DND-41 (cell line): ENCODE data around the gene MTA3.

Experiments used
- ATAC-seq: fragments of 200-7000 bp; cut with Tn5 transposase; 3 replicates; pipeline ENCODE4 v1.9.1; 2021; ENCODE audit warnings: low read depth; ENCODE audit not compliant: insufficient read depth
- DNase-seq: peaks from one replicate; pipeline ENCODE4 v3.0.0-alpha.2; 2020
- H2AFZ ChIP-seq: 2 replicates; pipeline ENCODE4 v1.6.0; 2012; ENCODE audit warnings: low read depth, low read length
- H3K27ac ChIP-seq: 2 replicates; pipeline ENCODE4 v1.5.1; 2012; ENCODE audit warnings: low read length, inconsistent platforms
- H3K27me3 ChIP-seq: fragments of 200-600 bp; sonication (generic); 2 replicates; pipeline ENCODE4 v1.6.0; 2012; ENCODE audit warnings: low read length, mild to moderate bottlenecking, inconsistent platforms; ENCODE audit not compliant: insufficient read depth, poor library complexity
- H3K36me3 ChIP-seq: 2 replicates; pipeline ENCODE4 v1.5.1; 2012; ENCODE audit warnings: low read length, inconsistent platforms; ENCODE audit not compliant: insufficient read depth
- H3K4me1 ChIP-seq: 2 replicates; pipeline ENCODE4 v1.5.1; 2012; ENCODE audit warnings: mild to moderate bottlenecking, low read length; ENCODE audit not compliant: insufficient read depth
- H3K4me2 ChIP-seq: 2 replicates; pipeline ENCODE4 v1.6.0; 2012; ENCODE audit warnings: mild to moderate bottlenecking, moderate library complexity, low read length, inconsistent platforms; ENCODE audit not compliant: insufficient read depth
- H3K4me3 ChIP-seq, 2 experiments: fragments of 200-600 bp in 1 of 2; shearing (Covaris generic) in 1 of 2; 2 replicates each; pipeline ENCODE4 v1.5.1; 2012 to 2016; ENCODE audit warnings: inconsistent platforms in 2 of 2, low read length in 2 of 2, mild to moderate bottlenecking in 2 of 2, low read depth in 1 of 2, moderate library complexity in 1 of 2
- H3K79me2 ChIP-seq: 2 replicates; pipeline ENCODE4 v1.6.0; 2012; ENCODE audit warnings: low read length, inconsistent platforms; ENCODE audit not compliant: insufficient read depth
- H3K9ac ChIP-seq: 2 replicates; pipeline ENCODE4 v1.6.0; 2012; ENCODE audit warnings: low read depth, mild to moderate bottlenecking, inconsistent platforms, low read length, moderate library complexity
- H3K9me3 ChIP-seq: 2 replicates; pipeline ENCODE4 v1.5.1; 2012; ENCODE audit warnings: low read length, moderate library complexity, mild to moderate bottlenecking, inconsistent platforms; ENCODE audit not compliant: insufficient read depth, severe bottlenecking
- H4K20me1 ChIP-seq: 2 replicates; pipeline ENCODE4 v1.6.0; 2012; ENCODE audit warnings: low read length; ENCODE audit not compliant: insufficient read depth
- CTCF ChIP-seq: IDR thresholded peaks from 2 replicates; pipeline ENCODE4 v1.5.1; 2012; ENCODE audit warnings: borderline replicate concordance, low read length, moderate library complexity, mild to moderate bottlenecking; ENCODE audit not compliant: poor library complexity, severe bottlenecking; ENCODE audit errors: extremely low read depth
- EZH2 ChIP-seq: IDR thresholded peaks from 3 replicates; pipeline ENCODE4 v1.6.1; 2012; ENCODE audit warnings: borderline replicate concordance, low read depth, mild to moderate bottlenecking, moderate library complexity, low read length, inconsistent platforms; ENCODE audit not compliant: severe bottlenecking

MTA3 gene

GRCh38 chr2:42675815-42676214 lies 107.4 kb downstream of the MTA3 start:
- no peak for TF ChIP-seq EZH2
- TF ChIP-seq CTCF = no peak
- Histone ChIP-seq H3K27me3 (no peaks in the 10 kb centered on the region), H3K4me2 (no peak overlapping the region), H3K79me2 (peaks cover 8% of the 10 kb centered on the region), H3K27ac (no peak overlapping the region), H3K36me3 (peaks cover 25% of the 10 kb centered on the region), H2AFZ (no peak overlapping the region), H3K4me3 (no peak overlapping the region), H3K4me1 (no peaks in the 10 kb centered on the region), H4K20me1 (peaks cover 2% of the 10 kb centered on the region; the same call in 1 of the 2 replicates), H3K9me3 (no peaks in the 10 kb centered on the region), H3K9ac (no peak overlapping the region)
- DNase-seq = no peak
- no peak for ATAC-seq

GRCh38 chr2:42685303-42685702 lies 116.9 kb downstream of the MTA3 start:
- Histone ChIP-seq H3K4me1 (no peaks in the 10 kb centered on the region), H4K20me1 (no peaks in the 10 kb centered on the region), H3K9me3 (no peaks in the 10 kb centered on the region), H3K4me2 (no peak overlapping the region), H3K27me3 (no peaks in the 10 kb centered on the region), H3K36me3 (peaks cover 47% of the 10 kb centered on the region), H3K79me2 (no peaks in the 10 kb centered on the region), H2AFZ (no peak overlapping the region), H3K9ac (no peak overlapping the region), H3K27ac (no peak overlapping the region), H3K4me3 (no peak overlapping the region)
- no peak for ATAC-seq
- no peak for DNase-seq
- TF ChIP-seq CTCF (no peak), EZH2 (no peak)

GRCh38 chr2:42693013-42693615 lies 124.7 kb downstream of the MTA3 start:
- no peak overlapping the region for H3K27ac ChIP-seq
- H3K4me2 ChIP-seq = no peak overlapping the region
- H3K79me2 ChIP-seq = no peaks in the 10 kb centered on the region
- DNase-seq = no peak
- peaks cover 8% of the 10 kb centered on the region; the same call in 1 of the 2 replicates for H4K20me1 ChIP-seq
- peaks cover 33% of the 10 kb centered on the region for H3K36me3 ChIP-seq
- no peak for TF ChIP-seq CTCF
- no peak for TF ChIP-seq EZH2
- H3K27me3 ChIP-seq = no peaks in the 10 kb centered on the region
- no peak overlapping the region for H3K4me3 ChIP-seq
- no peak for ATAC-seq
- no peaks in the 10 kb centered on the region for H3K4me1 ChIP-seq
- H3K9ac ChIP-seq = no peak overlapping the region
- H3K9me3 ChIP-seq = no peaks in the 10 kb centered on the region
- no peak overlapping the region for H2AFZ ChIP-seq
